Body of pancreas (tissue), 4 donors: ENCODE results near the gene KRTAP10-4. TPM values are rescaled to one million over a fixed set of nuclear protein-coding genes. Genes with fewer than 3 reads are reported as not detected.
A peak's percentile ranks its signal among the peaks of the same experiment; 100 is the strongest.

Experiments
- ATAC-seq: fragments of 150-250 bp; one replicate; pipeline ENCODE4 v1.9.1; 2016
- DNase-seq, 4 donors: peaks; one replicate each; pipeline ENCODE4 v3.0.0-alpha.2; 2019
- H3K27ac ChIP-seq, 4 donors: fragments of 200-600 bp; sonication (generic); 1 replicate in 3 of 4; 2 replicates in 1 of 4; pipeline versions ENCODE4 v1.5.1 to v1.6.1; 2016 to 2019; ENCODE audit warnings: mild to moderate bottlenecking in 1 of 4, mixed read lengths in 1 of 4, moderate library complexity in 1 of 4
- H3K27me3 ChIP-seq, 2 donors: fragments of 200-600 bp; sonication (generic); one replicate each; pipeline ENCODE4 v1.6.0; 2016; ENCODE audit warnings: mild to moderate bottlenecking in 1 of 2
- H3K36me3 ChIP-seq, 2 donors: fragments of 200-600 bp; sonication (generic); replicated peaks in 1 of 2; 2 replicates each; pipeline ENCODE4 v1.5.1; 2016; ENCODE audit warnings: low read depth in 2 of 2; ENCODE audit not compliant: insufficient read depth in 1 of 2
- H3K4me1 ChIP-seq: fragments of 200-600 bp; sonication (generic); one replicate; pipeline ENCODE4 v1.6.0; 2016
- H3K4me3 ChIP-seq, 2 donors: fragments of 200-600 bp; sonication (generic); 1 replicate in 1 of 2; 2 replicates in 1 of 2; pipeline ENCODE4 v1.5.1; 2016 to 2019
- H3K9me3 ChIP-seq, 3 donors: fragments of 200-600 bp; sonication (generic); 1 replicate in 2 of 3; 2 replicates in 1 of 3; pipeline ENCODE4 v1.5.1; 2016
- CTCF ChIP-seq, 7 experiments: fragments of 450-650 bp in 4 of 7; fragments of 200-600 bp in 3 of 7; sonication (generic) in 3 of 7; IDR thresholded peaks; one replicate each; pipeline ENCODE4 v1.5.1; 2016 to 2019; ENCODE audit warnings: antibody characterized with exemption in 7 of 7
- POLR2A ChIP-seq, 3 donors: fragments of 450-650 bp; IDR thresholded peaks; one replicate each; pipeline ENCODE4 v1.6.1; 2016; ENCODE audit warnings: antibody characterized with exemption in 3 of 3, mild to moderate bottlenecking in 2 of 3
- WGBS, 2 donors: methylation state at CpG; one replicate each; pipeline ENCODE4 v1.1.5; 2017; 5-methylcytosine and 5-hydroxymethylcytosine counted together
- intact Hi-C: fragments of 100-400 bp; cut with DNase I; formaldehyde crosslinking; loops from one replicate; pipeline ENCODE4 v1.15.1; 2023
- total RNA-seq, 2 donors: library from RNA; depleted of rRNA; stranded (reverse); fragments of >200 nt; gene quantifications; one replicate each; pipeline ENCODE4 v1.1.0, GENCODE V29; 2016

KRTAP10-4 gene
- total RNA-seq, 2 donors from 2014 or later, result not detected

GRCh38 chr21:44529503-44530125 is 43.9 kb upstream of the KRTAP10-4 start:
- intact Hi-C loops, result no loop called here
- Histone ChIP-seq H3K4me1 (no peaks in the 10 kb centered on the region), H3K9me3 (no peaks in the 10 kb centered on the region), H3K27me3 (no peaks in the 10 kb centered on the region), H3K4me3 (no peak overlapping the region), H3K36me3 (no peaks in the 10 kb centered on the region), H3K27ac (no peak overlapping the region)
- DNase-seq (peak in 1 of 4 donors; percentile 3), ATAC-seq (no peak)
- no peak for TF ChIP-seq POLR2A (IDR thresholded peaks at IDR 0.05)
- TF ChIP-seq CTCF (IDR thresholded peaks at IDR 0.05), result no peak
- 20 to 56% methylated on average over 1 to 16 of the region's 23 CpGs for WGBS, 2 donors

- ATAC-seq, result no peak
- WGBS, 2 donors, result 69 to 74% methylated on average over 7 of the region's 7 CpGs
- no peak overlapping the region for H3K27ac ChIP-seq
- DNase-seq, result peak in 1 of 4 donors; percentile 6
- H3K4me3 ChIP-seq, result no peak overlapping the region
- H3K4me1 ChIP-seq, result no peaks in the 10 kb centered on the region
- H3K36me3 ChIP-seq, result no peaks in the 10 kb centered on the region
- H3K9me3 ChIP-seq, result no peaks in the 10 kb centered on the region
- intact Hi-C loops, result no loop called here
- no peak for TF ChIP-seq POLR2A (IDR thresholded peaks at IDR 0.05)
- no peak for TF ChIP-seq CTCF (IDR thresholded peaks at IDR 0.05)
- no peaks in the 10 kb centered on the region for H3K27me3 ChIP-seq
Observed at GRCh38 chr21:44530221-44530902, 43.2 kb upstream of the KRTAP10-4 start.

GRCh38 chr21:44530903-44531605 is 42.5 kb upstream of the KRTAP10-4 start:
- DNase-seq, result no peak
- Histone ChIP-seq H3K36me3 (no peaks in the 10 kb centered on the region), H3K4me1 (no peaks in the 10 kb centered on the region), H3K27ac (no peak overlapping the region), H3K27me3 (no peaks in the 10 kb centered on the region), H3K4me3 (no peak overlapping the region), H3K9me3 (no peaks in the 10 kb centered on the region)
- no peak for TF ChIP-seq POLR2A (IDR thresholded peaks at IDR 0.05)
- TF ChIP-seq CTCF (IDR thresholded peaks at IDR 0.05), result no peak
- ATAC-seq, result no peak
- WGBS, 2 donors, result 69 to 73% methylated on average over 15 to 23 of the region's 23 CpGs
- intact Hi-C loops, result no loop called here

GRCh38 chr21:44531606-44532564 is 41.6 kb upstream of the KRTAP10-4 start:
- no peaks in the 10 kb centered on the region for H3K27me3 ChIP-seq
- WGBS, 2 donors, result 68 to 74% methylated on average over 27 to 30 of the region's 30 CpGs
- intact Hi-C loops, result no loop called here

More at GRCh38 chr21:44531606-44532564, 41.6 kb upstream of the KRTAP10-4 start:
- no peak overlapping the region for H3K27ac ChIP-seq
- ATAC-seq, result no peak
- no peak overlapping the region for H3K4me3 ChIP-seq
- no peaks in the 10 kb centered on the region for H3K36me3 ChIP-seq
- H3K4me1 ChIP-seq, result no peaks in the 10 kb centered on the region
- no peaks in the 10 kb centered on the region for H3K9me3 ChIP-seq
- TF ChIP-seq CTCF (IDR thresholded peaks at IDR 0.05) (no peak), POLR2A (IDR thresholded peaks at IDR 0.05) (no peak)
- peak in 1 of 4 donors; percentile 9 for DNase-seq
